Fibroblast of peridontal ligament (primary cell): Measurements from ENCODE around the gene SKAP1.
"Not testable (repeated sequence)": the region's sequence is repeated elsewhere in the genome, so short reads cannot be mapped to it uniquely, and the experiment has no call there.

Source experiments
- DNase-seq: peaks from one replicate; pipeline ENCODE4 v3.0.0-alpha.2; 2010; ENCODE audit errors: extremely low read depth

The SKAP1 gene

DNA sequence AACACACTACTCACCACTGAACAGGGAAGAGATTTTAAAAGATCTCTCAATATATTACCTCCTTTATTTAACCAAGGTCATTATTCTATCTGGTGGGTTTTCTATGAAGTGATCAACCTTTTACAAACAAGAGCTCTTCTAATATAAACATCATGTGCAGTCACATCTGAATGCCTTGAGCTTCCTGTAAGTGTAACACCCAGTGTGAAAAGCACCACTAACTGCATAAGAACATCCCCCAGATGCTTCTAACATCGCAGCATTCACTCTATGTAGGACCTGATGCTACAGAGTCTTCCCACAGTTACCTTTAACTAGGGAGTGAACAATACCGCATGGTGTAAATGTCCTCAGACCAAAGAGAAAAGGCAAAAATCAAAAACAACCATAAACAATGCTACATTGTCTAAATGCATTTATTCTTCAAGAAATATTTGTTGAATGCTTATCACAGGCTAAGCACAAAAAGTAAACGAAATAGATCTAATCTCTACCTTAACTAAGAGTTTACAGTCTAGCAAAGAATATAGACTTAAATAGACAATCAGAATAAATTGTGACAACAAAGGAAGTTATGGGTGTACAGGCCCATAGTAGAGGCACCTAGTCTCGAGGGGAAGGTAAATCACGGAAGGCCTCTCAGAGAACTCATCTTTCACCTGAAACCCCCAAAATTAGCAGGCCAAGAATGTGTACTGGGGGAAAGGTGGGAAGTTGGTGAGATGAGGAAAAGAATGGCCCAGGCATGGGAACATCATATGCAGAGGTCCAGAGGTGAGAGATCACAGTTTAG lies 16.2 kb downstream of the SKAP1 start:
- no peak for DNase-seq

- DNase-seq = no peak
Measured at GRCh38 chr17:48412841-48413240, 17.2 kb downstream of the SKAP1 start.

- DNase-seq = not testable (repeated sequence)
Measured at GRCh38 chr17:48410821-48411220, 19.2 kb downstream of the SKAP1 start.

DNA sequence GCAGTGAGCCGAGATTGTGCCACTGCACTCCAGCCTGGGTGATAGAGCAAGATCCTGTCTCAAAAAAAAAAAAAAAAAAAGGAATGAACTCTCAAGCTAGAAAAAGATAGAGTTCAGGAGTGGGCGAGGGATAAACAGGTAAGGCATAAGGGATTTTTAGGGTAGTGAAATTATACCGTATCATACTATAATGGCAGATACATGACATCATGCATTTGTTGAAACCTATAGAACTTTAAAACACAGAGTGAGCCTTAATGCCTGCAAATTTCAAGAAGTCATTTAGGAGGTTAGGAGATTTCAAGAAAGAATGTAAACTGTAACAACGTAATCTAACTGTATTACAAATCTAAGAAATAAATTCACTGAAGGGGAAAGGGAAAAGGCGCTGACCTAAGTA lies 20.4 kb downstream of the SKAP1 start:
- DNase-seq = no peak

GRCh38 chr17:48406936-48407567 lies 23.0 kb downstream of the SKAP1 start:
- DNase-seq = no peak

DNA sequence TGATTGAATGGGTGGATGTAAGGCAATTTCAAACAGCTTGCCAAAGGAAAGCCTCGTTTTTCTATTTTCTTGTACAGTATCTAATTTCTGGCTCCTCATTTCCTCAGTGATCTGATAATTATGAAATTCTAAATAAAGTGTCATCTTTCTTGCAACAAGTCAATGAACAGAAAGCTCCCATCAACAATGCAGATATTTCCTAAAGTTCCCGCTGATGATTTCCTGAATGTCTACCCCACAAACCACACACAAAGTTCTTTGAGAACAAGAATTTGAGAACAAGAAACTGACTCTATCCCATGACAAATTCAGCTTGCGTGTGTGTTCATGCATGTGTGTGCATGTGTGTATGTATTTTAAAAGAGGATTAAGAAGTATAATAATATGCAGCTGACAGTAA lies 35.2 kb downstream of the SKAP1 start:
- no peak for DNase-seq

- no peak for DNase-seq
Measured at GRCh38 chr17:48393283-48393682, 36.7 kb downstream of the SKAP1 start.

GRCh38 chr17:48392857-48393256 lies 37.2 kb downstream of the SKAP1 start:
- no peak for DNase-seq

DNA sequence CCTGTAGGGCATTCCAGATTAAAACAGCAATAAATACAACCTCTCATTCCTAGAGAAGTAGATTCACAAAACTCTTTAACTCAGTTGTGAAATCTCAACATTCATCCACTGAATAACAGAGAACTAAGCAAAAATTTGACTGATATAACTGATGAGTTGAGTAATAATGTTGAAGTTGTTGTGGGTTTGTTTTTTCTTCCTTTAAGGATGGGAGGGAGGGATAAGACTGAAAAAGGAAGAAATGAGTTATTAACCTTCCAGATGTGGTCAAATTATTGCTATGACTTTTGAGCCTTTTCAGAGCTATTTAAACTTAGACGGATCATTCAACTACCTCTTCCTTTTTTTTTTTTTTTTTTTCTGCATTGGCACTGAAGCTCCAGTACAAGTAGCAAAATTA lies 38.6 kb downstream of the SKAP1 start:
- DNase-seq = no peak

DNA sequence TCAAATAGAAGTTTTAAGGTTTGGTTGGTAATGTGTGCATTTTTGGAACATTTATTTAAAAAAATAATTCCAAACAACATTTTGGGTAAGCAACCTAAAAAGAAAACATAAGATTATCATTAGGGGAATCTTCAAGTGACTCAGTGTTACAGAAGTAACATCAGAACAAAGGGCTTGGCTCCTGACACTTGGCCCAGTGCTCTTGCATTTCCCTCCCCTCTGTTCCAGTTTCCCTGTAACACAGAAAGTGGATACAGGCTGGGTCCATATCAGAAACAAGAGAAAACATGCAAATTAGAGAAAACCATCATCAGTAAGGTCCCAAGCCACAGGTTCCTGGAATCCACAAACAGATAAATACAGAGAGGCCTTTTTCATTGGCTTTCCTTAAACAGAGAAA lies 40.1 kb downstream of the SKAP1 start:
- no peak for DNase-seq

DNA sequence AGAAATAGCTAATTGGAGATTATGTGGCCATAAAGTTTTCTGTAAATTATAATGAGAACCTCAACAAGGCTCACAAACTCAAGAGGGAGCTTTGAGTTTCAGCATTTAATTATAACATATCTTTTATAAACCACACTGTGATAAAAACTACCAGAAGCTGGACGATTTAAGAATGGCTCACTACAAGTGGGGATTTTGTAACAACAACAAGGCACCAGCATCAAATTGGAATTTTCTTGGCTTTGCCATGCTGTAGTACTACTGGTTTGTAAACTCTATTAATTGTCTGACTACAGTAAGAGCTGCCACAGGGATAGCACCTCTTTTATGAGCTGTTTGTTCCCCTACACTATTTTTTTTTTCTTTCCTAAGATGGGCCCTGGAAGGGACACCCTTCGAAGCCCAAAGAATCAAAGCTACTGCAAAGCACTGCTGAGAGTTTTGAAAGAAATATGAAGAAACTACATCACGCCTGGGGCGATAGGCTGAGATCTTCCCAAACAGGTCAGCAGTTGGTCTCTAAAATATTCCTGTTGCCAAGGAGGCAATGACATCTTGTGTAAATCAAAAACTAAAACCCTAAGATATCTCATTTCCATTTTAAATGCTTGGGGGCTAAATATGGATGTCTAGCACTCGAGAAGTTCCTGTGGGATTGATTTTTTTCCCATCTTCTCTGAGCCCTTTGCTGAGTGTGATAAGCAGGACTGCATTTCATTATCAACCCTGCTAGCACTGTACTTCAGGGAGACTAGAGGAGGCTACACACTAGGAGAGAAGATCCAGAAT lies 40.9 kb downstream of the SKAP1 start:
- no peak for DNase-seq

DNA sequence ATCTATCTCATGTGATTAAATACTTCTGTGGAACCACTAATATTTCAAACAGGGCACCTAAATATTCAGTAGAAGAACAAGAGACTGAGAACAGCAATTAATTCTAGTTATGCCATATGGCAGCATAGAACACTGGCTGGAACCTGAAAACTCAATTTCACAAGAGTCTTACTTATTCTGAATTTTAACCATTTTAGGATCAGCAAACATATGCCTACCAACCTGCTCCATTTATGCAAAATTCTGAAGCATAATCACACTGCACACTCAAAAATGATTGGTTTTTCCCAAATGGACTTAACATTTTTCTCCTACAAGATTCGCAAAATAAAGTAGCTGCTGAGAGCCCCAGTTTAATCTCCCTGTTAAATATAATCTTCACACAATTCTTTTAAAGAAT lies 43.2 kb downstream of the SKAP1 start:
- DNase-seq = no peak

DNA sequence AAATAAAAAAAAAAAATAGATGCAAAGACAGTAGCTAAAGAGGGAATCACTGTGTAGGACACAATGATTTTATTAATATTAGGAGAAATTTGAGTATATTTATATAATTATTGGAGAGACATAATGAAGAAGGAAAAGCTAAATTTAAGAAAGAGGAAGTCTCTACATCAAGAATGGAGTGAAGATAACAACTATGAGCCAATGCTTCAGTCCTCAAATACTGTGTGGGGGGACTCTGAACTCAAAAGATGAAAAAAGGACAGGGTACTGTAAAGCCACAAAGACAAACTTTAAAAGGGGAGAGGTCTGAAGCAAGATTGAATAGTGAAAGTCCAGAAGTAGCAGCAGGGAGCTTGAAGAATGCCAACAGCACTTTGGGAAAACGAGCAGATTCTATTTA lies 44.7 kb downstream of the SKAP1 start:
- DNase-seq = no peak

GRCh38 chr17:48384164-48384563 lies 45.9 kb downstream of the SKAP1 start:
- DNase-seq = no peak

DNA sequence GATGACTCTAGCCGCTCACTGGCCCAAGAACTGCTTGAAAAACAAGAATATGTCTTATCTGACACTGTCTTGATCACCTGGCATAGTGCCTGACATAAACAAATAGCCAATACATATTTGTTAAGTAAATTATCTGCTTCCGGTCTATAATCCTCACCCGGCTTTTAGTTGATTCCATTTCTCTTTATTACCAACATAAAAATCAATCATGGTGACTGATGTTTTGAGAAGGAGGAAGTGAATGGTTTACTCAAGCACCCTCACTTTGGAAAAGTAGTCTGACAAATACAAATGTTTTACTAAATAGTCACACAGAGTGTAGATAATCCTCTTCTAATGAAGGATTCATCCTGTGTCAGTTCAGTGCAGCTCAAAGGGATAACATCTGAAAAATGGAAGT lies 47.0 kb downstream of the SKAP1 start:
- no peak for DNase-seq

- no peak for DNase-seq
Measured at GRCh38 chr17:48378708-48379392, 51.2 kb downstream of the SKAP1 start.

DNA sequence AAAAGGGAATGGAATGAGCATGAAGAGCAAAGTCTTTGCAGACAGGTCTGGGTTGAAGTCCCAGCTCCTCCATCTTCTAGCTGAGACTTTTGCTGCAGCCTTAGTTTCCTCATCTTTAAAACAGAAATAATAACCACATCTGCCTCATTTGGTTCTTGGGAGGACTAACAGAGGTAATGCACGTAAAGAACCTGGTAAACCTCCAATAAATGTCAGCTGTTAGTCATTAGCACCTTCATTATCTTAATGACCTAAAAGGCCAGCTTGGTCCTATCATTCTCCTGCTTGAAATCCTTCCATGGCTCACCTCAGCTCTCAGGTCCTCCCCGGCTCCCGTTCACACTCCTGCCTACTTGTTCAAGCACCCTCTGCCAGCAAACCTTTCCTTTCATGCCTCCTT lies 51.8 kb downstream of the SKAP1 start:
- no peak for DNase-seq

GRCh38 chr17:48376682-48377325 lies 53.2 kb downstream of the SKAP1 start:
- no peak for DNase-seq

- DNase-seq = peak; percentile 18
Measured at GRCh38 chr17:48375356-48375755, 54.7 kb downstream of the SKAP1 start.

DNA sequence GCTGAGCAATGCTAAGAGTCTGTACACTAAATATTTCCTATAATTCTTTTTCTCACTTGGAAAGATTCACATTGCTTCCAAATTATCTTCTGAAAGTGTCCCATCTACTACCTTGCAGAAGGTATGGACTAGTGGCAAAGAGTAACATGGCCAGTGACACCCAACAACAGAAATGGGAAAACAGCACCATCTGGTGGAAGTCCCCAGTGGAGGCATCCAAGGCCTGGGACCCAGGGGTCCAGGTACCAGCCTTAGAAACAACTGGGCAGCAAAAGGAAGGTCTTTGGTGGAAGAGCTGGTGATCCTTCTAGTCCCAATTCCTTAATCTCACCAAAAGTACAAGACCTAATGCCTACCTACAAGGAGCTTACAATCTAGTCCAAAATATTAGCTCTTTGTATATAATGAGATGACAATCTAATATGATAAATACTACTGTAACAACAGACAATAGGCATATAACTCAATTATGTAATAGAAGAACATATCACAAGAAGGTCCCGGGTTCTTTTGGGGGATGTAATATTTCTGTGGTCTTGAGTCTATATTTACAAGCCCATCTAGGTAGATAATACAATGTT lies 55.3 kb downstream of the SKAP1 start:
- no peak for DNase-seq

DNA sequence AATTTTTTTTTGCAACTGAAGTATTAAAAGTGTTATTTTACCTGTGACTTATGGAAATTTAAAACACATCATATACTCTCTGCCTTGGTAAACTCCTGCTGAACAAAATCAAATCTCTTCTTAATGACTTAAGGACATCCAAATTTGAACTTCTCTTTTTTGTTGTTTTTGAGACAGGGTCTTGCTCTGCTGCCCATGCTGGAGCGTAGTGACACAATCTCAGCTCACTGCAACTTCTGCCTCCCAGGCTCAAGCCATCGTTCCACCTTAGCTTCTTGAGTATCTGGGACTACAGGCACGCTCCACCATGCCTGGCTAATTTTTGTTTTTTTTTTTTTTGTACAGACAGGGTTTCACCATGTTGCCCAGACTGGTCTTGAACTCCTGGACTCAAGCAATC lies 56.1 kb downstream of the SKAP1 start:
- DNase-seq = no peak
